Amygdala (tissue), 56 donors: ENCODE data around the gene TMEM121.

Experiments used
- DNase-seq, 56 donors: peaks; one replicate each; lab custom pipeline; 2025; lab: John Stamatoyannopoulos, UW

Gene TMEM121

GRCh38 chr14:105525326-105525725 is 1.1 kb upstream of the TMEM121 start:
- DNase-seq, result no peak

GRCh38 chr14:105526776-105527380 is 495 bp downstream of the TMEM121 start:
- peak in 2 of 56 donors; percentile 29 to 51 for DNase-seq

- DNase-seq, result no peak
Observed at GRCh38 chr14:105527381-105527825, 1.0 kb downstream of the TMEM121 start.

- DNase-seq, result peak in 52 of 56 donors; percentile 28 to 89 (median 68)
Observed at GRCh38 chr14:105527826-105528585, 1.6 kb downstream of the TMEM121 start.

GRCh38 chr14:105528586-105529318 is 2.4 kb downstream of the TMEM121 start:
- peak in 5 of 56 donors; percentile 27 to 61 (median 53) for DNase-seq

GRCh38 chr14:105529319-105529568 is 2.9 kb downstream of the TMEM121 start:
- no peak for DNase-seq

- no peak for DNase-seq
Observed at GRCh38 chr14:105529569-105530284, 3.3 kb downstream of the TMEM121 start.

- DNase-seq, result no peak
Observed at GRCh38 chr14:105530285-105531087, 4.1 kb downstream of the TMEM121 start.

GRCh38 chr14:105531088-105531893 is 4.9 kb downstream of the TMEM121 start:
- no peak for DNase-seq

- DNase-seq, result no peak
Observed at GRCh38 chr14:105531894-105532623, 5.7 kb downstream of the TMEM121 start.

- peak in 2 of 56 donors; percentile 12 to 16 for DNase-seq
Observed at GRCh38 chr14:105532735-105533141, 6.4 kb downstream of the TMEM121 start.

GRCh38 chr14:105533391-105533790 is 7.0 kb downstream of the TMEM121 start:
- no peak for DNase-seq

GRCh38 chr14:105533811-105534498 is 7.6 kb downstream of the TMEM121 start:
- DNase-seq, result no peak

GRCh38 chr14:105534586-105534985 is 8.2 kb downstream of the TMEM121 start:
- DNase-seq, result no peak

GRCh38 chr14:105536051-105536450 is 9.7 kb downstream of the TMEM121 start:
- DNase-seq, result no peak

GRCh38 chr14:105536691-105537579 is 10.6 kb downstream of the TMEM121 start:
- DNase-seq, result no peak
